ENCODE measurements around the gene CREBRF. TPM values are rescaled to one million over a fixed set of nuclear protein-coding genes. Genes with fewer than 3 reads are reported as not detected.

The CREBRF gene
- total and polyA plus RNA-seq, 9 of the 15 experiments (the other 6 are each of a cell fraction or from before 2014, with no cell fraction given): 1.1 to 4.9 (median 2.9) TPM

DNA sequence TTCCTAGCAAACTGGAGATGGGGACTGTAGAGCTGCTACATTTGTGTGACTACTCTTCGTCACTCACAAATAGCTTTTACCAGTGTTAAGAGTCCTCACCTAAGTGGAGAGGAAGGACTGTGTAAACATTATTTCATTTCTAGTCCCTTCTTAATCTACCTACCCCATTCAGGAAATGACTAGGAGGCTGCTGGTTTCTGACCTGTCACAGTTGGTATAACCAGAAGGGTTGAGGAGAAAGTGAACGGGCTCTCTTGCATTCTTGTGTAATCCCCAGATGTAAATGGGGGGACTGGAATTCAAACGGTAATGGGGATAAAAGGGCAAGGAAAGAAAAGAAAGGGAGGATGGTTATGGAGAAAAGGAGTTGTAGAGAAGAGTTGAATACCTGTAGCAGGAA, 52.8 kb downstream of the CREBRF start (continued):
- TF ChIP-seq CBX2 (IDR thresholded peaks at IDR 0.05; ENCODE audit: insufficient read depth, low read length, poor library complexity, severe bottlenecking) (no peak), LCOR (CRISPR knock-in tag; IDR thresholded peaks at IDR 0.05) (no peak), SMC3 (conservative IDR thresholded peaks at IDR 0.05; ENCODE audit: insufficient read depth, low read depth, low read length) (no peak)
- TF ChIP-seq, protein P1, sequence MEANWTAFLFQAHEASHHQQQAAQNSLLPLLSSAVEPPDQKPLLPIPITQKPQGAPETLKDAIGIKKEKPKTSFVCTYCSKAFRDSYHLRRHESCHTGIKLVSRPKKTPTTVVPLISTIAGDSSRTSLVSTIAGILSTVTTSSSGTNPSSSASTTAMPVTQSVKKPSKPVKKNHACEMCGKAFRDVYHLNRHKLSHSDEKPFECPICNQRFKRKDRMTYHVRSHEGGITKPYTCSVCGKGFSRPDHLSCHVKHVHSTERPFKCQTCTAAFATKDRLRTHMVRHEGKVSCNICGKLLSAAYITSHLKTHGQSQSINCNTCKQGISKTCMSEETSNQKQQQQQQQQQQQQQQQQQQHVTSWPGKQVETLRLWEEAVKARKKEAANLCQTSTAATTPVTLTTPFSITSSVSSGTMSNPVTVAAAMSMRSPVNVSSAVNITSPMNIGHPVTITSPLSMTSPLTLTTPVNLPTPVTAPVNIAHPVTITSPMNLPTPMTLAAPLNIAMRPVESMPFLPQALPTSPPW (CRISPR knock-in tag; IDR thresholded peaks at IDR 0.05): no peak
- TF ChIP-seq, protein P2, sequence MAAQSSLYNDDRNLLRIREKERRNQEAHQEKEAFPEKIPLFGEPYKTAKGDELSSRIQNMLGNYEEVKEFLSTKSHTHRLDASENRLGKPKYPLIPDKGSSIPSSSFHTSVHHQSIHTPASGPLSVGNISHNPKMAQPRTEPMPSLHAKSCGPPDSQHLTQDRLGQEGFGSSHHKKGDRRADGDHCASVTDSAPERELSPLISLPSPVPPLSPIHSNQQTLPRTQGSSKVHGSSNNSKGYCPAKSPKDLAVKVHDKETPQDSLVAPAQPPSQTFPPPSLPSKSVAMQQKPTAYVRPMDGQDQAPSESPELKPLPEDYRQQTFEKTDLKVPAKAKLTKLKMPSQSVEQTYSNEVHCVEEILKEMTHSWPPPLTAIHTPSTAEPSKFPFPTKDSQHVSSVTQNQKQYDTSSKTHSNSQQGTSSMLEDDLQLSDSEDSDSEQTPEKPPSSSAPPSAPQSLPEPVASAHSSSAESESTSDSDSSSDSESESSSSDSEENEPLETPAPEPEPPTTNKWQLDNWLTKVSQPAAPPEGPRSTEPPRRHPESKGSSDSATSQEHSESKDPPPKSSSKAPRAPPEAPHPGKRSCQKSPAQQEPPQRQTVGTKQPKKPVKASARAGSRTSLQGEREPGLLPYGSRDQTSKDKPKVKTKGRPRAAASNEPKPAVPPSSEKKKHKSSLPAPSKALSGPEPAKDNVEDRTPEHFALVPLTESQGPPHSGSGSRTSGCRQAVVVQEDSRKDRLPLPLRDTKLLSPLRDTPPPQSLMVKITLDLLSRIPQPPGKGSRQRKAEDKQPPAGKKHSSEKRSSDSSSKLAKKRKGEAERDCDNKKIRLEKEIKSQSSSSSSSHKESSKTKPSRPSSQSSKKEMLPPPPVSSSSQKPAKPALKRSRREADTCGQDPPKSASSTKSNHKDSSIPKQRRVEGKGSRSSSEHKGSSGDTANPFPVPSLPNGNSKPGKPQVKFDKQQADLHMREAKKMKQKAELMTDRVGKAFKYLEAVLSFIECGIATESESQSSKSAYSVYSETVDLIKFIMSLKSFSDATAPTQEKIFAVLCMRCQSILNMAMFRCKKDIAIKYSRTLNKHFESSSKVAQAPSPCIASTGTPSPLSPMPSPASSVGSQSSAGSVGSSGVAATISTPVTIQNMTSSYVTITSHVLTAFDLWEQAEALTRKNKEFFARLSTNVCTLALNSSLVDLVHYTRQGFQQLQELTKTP (IDR thresholded peaks at IDR 0.05; ENCODE audit: low read depth in 1 of 2, partially characterized antibody in 2 of 2): no peak
